DMS53 (cell line): ENCODE measurements around the gene PCA3.

Experiments
- DNase-seq: peaks from one replicate; lab custom pipeline; 2025; lab: John Stamatoyannopoulos, UW

Gene PCA3

DNA sequence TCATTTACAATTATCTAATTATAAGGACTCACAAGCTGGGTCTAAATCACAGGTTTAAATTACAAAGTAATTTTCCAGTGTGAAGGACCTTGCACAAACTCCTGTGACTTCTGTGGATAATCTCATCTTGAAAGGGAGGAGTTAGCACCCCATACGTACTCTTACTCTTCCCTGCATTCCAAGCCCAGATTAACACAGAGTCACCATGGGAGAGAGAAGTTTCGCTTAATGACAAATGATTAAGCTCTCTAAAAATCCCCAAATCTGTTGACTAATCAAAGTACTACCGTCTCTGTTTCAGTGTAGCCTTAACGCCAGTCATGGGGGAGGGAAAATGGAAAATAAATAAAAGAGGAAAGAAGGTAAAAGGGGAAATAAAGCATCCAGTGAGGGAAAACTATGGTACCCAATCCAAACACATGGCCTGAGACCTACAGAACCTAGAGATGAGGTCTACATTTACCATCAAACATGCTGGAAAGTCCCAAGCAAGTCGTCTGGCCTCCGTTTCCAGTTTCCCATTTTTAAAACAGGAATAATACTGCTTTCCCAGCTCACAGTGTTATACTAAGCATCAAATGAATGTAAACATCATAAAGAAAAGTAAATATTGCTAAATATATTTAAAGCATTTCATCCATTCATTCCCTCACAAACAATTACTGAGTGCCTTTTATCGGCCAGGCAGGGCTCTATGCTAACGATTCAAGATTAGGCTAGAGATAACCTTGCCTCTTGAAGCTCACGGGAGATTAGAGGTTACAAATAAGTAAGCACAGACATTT, 63.2 kb downstream of the PCA3 start:
- DNase-seq, result no peak

DNA sequence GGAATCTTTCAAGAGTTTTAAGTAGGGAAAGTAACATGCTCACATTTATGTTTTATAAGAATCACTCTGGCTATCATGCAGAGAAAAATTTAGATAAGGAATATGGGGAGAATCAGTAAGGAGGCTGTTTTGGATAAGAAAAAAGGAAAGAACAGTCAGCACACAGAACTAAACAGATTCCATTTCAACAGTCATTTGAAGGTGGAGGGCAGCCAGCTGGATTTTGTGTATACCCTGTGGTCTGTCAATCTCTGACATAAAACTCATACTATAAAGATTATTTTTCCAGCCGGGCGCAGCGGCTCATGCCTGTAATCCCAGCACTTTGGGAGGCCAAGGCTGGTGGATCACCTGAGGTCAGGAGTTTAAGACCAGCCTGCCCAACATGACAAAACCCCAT, 64.2 kb downstream of the PCA3 start:
- no peak for DNase-seq

DNA sequence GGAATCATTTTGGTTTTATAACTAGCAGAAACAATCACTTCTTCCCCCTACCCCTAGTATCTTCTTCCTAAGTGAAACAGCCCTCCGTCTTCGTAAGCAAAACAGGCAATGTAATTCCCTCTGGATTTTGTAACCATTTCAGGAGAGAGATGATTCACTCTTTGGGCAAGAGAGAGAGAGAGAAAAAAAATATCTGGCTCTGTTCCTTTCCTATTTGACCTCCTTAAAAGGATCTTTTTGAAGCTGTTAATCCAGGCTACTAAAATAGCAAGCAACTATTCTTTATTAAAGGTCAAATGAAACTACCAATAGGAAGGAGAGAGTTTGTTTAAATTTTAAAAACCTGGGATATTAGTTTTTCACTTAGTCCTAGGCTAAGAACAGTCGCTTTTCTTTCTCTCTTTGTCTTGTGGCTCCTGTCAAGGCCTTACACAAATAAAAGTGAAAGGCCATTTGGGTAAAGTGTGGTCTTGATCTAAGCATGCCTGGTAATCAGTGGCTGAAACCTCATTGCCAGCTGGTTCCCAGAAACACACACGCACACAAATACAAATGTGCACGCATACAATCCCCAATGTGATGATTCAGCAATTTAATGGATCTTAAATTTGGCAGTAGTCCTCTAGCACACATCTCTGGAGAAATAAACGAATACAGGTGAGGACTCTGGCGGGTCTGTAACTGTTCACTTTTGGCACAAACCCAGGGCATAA, 71.5 kb downstream of the PCA3 start:
- no peak for DNase-seq
